Raji (cell line): Measurements from ENCODE around the gene ETFA.

Experiments used
- POLR2A ChIP-seq: IDR thresholded peaks from 2 replicates; pipeline ENCODE4 v1.6.1; 2011; ENCODE audit warnings: low read depth, low read length, control low read depth; ENCODE audit not compliant: insufficient read depth

ETFA gene

DNA sequence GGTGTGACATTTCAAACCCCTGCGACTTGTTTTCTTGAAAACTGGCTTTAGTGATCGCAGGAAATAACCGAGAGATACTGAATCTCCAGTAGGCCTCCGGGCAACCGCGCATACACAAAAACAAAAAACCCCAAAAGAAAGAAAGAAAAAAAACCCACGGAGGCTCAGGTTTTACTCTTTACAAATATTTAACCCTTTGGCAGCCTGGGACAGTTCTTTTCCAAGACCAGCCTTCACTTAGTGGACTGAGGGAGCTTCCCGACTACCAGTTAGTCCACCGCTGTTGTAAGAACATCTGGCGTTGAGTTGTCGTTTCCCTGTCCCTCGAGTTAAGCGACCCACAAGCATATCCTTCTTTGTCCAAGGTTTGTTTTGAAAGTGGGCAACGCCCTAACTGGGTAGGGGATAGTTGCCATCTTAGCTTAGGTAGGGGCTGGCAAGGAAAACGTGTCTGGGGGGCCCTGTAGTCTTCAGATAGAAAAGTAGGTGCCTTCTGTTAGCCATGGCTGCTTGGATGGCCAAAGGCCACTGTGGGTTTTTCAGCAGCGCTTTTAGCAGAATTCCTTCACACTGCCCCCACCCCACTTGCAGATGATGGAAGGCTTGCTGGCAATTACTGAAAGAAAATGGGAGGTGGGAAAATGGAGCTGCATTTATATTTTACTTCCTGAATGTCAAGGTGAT, 32.2 kb upstream of the ETFA start:
- TF ChIP-seq POLR2A: no peak

DNA sequence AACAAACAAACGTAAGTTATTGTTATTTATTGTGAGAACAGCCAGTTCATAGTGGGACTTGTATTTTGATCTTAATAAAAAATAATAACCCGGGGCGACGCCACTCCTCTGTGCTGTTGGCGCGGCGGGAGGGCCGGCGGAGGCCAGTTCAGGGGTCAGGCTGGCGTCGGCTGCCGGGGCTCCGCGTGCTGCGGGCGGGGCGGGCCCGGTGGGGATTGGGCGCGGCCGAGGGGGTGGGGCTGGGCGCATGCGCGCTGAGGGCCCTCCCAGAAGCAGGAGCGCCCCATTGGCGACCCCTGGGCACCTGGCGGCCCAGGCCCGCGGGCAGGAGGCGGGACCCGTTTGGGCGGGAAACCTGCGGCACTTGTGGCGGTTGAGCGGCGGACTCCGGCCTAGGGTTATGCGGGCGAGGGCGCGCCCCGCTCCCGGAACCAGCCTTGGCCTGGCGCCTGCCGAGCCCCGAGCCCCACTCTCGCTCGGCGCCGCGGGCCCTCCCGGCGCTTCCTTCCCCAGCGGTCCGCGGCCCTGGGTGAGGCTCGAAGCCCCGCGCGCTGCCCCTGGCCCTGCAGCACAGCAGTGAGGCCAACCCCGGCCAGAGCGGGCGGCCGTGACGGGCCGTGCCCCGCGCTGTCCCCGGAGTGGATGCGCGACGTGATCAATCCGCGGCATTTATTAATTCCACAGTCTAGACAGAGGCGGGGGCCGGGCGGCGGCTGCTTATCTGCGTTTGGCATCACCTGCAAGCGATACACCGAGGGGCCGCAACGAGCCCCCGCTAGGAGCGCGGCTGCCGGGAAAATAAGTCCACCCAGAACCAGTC, 31.3 kb upstream of the ETFA start:
- no peak for TF ChIP-seq POLR2A

DNA sequence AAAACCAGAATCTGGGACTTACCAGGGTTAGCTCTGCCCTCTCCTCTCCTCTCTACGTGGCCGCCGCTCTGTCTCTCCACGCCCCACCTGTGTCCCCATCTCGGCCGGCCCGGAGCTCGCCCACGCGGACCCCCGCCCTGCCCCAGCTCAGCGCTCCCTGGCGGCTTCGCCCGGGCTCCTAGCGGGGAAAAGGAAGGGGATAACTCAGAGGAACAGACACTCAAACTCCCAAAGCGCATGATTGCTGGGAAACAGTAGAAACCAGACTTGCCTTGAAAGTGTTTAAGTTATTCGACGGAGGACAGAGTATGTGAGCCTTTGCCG, 30.8 kb upstream of the ETFA start:
- no peak for TF ChIP-seq POLR2A

DNA sequence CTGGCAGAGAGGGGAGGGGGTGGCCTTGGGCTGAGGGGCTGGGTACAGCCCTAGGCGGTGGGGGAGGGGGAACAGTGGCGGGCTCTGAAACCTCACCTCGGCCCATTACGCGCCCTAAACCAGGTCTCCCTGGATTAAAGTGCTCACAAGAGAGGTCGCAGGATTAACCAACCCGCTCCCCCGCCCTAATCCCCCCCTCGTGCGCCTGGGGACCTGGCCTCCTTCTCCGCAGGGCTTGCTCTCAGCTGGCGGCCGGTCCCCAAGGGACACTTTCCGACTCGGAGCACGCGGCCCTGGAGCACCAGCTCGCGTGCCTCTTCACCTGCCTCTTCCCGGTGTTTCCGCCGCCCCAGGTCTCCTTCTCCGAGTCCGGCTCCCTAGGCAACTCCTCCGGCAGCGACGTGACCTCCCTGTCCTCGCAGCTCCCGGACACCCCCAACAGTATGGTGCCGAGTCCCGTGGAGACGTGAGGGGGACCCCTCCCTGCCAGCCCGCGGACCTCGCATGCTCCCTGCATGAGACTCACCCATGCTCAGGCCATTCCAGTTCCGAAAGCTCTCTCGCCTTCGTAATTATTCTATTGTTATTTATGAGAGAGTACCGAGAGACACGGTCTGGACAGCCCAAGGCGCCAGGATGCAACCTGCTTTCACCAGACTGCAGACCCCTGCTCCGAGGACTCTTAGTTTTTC, 30.2 kb upstream of the ETFA start:
- no peak for TF ChIP-seq POLR2A

DNA sequence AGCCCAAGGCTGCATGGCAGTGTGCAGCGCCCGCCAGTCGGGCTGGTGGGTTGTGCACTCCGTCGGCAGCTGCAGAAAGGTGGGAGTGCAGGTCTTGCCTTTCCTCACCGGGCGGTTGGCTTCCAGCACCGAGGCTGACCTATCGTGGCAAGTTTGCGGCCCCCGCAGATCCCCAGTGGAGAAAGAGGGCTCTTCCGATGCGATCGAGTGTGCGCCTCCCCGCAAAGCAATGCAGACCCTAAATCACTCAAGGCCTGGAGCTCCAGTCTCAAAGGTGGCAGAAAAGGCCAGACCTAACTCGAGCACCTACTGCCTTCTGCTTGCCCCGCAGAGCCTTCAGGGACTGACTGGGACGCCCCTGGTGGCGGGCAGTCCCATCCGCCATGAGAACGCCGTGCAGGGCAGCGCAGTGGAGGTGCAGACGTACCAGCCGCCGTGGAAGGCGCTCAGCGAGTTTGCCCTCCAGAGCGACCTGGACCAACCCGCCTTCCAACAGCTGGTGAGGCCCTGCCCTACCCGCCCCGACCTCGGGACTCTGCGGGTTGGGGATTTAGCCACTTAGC, 29.6 kb upstream of the ETFA start:
- no peak for TF ChIP-seq POLR2A

DNA sequence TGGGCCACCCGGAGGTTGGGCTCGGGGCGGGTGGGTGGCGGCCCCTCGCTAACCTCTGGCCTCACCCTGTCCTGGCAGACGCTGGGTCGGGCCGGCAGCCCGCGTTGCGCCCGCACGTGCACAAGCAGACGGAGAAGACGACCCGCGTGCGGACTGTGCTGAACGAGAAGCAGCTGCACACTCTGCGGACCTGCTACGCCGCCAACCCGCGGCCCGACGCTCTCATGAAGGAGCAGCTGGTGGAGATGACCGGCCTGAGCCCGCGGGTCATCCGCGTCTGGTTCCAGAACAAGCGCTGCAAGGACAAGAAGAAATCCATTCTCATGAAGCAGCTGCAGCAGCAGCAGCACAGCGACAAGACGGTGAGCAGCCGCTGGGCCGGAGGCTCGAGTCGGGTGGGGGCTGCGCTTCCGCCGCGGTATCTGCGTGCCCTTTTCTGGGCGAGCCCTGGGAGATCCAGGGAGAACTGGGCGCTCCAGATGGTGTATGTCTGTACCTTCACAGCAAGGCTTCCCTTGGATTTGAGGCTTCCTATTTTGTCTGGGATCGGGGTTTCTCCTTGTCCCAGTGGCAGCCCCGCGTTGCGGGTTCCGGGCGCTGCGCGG, 29.0 kb upstream of the ETFA start:
- no peak for TF ChIP-seq POLR2A

DNA sequence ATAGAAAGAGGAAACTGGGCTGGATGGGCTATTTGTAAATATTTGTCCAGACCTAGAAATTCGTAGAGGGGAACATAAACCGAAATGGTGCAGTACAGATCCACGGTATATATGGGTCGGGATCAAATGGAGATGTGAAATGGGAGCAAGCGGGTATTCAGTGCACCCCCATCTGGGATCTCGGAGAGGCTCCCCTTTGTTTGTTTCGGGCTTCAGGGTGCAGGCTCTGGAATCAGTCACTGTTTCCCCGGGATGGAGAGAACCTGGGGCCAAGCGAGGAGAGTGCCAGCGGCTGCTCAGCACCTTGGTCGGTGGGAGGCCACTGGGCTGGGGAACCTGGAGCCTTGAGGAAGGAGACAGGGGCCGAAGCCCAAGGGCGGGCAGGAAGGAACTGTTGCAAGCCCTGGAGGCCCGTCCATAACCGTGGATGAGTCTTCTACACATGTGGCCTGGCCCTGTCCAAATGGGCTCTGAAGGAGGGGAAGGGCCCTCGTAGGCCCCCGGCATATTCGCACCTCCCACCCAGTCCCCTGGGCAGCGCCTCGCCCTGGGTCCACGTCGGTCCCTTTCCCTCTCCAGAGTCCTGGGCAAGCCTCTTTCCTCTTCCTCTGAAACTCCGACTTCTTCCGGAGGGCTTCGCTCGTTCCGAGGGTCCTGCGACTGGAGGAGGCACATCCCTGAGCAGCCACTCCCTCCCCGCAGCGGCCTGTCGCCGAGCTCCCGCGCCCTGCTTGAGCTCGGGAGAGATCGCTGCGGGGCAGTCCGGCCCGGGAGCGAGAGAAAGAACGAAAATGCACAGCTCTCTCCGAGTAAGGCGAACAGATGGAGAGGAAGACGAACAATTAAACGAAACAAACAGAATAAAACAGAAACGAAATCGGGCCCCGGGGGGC, 28.3 kb upstream of the ETFA start:
- no peak for TF ChIP-seq POLR2A

DNA sequence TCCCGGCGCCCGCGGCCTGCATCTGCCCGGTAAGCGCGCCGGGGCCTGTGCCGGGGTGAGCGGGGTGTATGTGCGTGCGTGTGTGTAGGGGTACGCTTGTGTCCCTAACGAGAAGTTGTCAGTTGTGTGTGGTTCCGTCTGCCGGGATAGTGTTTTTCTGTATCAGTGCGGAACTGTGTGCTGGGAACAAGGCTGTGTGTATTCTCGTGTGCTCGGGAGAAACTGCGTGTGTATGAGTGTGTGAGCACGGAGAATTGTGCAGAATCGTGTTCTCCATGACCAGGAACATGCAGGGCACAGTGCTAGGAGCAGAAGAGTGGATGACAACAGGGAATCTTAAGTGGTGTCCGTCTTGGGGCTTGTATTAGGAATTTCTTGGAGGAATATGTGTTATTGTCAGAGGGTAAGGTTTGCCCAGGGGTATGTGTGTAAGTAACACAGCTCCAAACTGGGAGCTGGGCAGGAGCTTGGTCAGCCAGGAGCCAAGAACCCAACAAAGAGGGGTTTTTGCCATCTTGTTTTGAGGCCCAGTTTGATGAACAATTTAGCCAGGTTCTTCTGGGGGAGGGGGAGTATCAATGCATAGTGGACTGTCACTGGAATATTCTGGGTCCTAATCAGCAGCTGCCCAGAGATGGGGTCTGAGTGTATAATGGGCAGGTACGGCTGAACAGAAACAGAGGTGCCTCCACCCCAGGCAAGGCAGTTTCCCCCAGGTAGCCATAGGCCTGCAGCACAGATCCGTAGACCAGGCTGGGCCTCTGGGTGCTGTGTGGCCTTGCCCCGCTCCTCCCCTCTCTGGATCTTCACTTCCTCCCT, 27.4 kb upstream of the ETFA start:
- TF ChIP-seq POLR2A: no peak

DNA sequence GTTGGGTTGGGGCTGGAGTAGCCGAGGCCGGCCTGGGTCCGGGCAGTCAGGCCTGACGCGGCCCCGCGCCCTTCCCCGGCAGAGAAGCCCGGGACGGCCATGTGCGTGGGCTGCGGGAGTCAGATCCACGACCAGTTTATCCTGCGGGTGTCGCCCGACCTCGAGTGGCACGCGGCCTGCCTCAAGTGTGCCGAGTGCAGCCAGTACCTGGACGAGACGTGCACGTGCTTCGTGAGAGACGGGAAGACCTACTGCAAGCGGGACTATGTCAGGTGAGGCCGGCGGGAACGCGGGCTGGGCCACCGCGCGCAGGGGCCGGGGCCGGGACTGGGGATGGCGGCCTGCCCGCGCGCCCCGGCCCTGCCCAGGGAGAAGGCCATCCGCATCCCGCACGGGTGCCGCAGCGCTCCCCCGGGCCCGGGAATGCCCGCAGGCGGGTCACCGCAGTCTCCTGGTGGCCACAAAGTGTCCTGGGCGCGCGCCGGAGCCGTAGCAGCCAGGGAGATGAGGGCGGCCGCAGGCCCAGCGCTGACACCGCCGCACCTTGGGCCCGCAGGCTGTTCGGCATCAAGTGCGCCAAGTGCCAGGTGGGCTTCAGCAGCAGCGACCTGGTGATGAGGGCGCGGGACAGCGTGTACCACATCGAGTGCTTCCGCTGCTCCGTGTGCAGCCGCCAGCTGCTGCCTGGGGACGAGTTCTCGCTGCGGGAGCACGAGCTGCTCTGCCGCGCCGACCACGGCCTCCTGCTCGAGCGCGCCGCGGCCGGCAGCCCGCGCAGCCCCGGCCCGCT, 26.6 kb upstream of the ETFA start:
- TF ChIP-seq POLR2A: no peak

DNA sequence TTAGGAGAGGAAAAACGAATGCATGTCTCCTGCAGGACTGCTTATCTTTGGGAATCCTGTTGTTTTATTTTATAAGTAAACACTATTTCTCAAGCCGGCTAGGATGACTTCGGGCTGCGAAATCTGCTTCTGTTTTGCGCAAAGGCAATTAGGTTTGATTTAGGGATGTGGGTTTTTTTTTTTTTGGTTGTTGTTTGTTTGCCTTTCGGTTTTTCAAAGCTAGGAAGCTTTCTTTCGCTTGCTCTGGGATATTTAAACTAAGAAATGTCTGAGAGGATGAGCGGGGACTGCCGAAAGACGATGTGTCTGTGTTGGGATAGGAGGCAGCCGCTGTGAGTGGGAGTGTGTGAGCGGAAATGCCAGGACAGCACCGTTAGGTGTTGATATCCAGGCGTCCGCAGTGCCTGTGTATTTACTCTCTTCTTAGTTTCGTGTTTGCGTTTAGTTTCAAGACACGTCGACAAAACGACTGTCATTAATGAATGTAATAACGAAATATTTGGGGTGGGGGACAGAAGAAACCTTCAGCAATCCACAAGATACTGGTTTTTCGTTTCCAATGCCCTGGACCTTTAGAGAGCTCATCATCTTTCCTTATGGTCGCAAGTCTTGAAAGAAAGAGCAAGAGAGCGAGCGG, 25.9 kb upstream of the ETFA start:
- TF ChIP-seq POLR2A: no peak

DNA sequence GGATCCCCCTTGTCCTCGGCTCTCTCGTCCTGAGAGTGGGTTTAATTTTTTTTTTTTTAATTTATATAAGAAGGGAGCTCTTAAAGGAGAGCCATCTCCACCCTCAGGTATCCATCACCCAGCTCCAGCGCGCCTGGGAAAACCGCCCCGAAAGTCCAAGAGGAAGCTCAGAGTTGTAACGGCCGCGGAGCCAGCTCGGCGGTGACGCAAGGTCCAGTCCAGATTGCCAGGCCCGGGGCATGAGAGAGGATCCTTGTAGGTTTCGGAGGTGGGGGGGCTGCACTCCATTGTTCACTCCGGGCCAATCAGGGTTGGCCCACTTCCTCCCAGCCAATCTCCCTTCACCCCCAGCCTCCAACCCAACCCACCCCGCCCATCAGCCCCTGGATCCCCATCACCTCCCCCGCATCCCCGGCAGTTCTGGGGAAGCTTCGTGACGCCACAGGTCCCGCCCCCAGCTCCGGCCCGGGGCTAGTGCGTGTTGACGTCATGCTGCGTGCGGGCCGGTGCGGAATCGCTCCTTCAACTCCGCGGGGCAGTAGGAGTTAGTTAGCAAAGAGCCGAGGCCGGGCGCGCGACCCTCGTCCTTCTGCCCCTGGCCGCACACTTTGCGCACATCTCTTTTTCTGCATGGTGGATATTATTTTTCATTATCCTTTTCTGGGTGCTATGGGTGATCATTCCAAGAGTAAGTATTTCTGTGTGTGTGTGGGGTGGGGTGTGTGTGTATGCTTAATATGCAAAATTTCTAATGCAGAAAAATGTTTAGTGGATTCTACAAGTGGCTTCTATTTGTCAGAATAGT, 25.2 kb upstream of the ETFA start, which contains the start of gene ISL2:
TSS of gene ISL2 (plus strand) at position 520 of the 805 bp plus-strand sequence. CDS start at position 631, 111 bp downstream.
- TF ChIP-seq POLR2A: peak; percentile 57
